NCI-H446 (cell line): Measurements from ENCODE around the gene CNTNAP5.

ENCODE experiments used
- DNase-seq, 2 experiments: peaks; one replicate each; lab custom pipeline; 2025; lab: John Stamatoyannopoulos, UW

CNTNAP5 gene

DNA sequence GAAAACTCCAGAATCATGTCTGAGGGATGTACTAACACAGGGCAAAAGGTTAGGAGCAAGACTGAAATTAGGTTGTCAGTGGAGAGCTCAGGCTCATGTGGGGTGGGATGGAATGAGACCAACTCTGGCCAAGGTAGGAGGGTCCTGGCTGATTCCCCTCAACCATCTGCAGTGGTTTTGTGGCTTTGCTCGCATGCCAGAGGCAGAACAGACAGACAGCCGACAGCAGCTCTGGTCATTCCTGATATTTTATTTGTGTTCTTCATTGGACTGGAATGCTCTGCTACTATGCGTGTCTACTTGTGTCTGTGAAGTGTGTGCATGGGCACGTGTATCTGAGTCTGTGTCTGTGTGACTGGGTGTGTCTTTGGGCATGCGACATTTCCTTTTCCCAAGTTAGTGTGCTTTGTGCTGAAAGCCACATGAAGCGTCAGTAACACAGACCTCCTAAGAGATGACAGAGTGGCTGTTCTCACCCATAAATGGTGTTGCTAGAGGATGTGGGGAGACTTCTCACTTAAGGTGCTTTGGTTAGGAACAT is 239.5 kb downstream of the CNTNAP5 start:
- DNase-seq, result no peak

DNA sequence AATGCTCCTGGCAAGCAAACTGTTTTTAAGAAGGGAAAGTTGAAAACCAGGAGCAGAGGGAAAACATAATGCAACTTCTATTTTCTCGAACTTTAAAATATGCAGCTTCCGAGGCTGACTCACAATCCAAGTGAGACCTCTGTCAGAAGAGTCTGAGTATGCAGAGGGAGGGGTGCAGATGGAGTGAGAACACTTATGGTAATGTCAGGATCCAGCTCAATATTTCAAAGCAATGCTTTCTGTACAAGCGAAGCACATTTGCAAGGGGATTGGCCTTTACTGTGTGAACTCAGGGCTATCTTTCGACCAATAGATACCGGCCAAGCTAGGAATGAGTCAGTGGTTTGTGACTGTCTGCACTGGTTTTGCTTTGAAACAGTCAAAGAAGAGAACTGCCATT is 242.7 kb downstream of the CNTNAP5 start:
- DNase-seq, result no peak

DNA sequence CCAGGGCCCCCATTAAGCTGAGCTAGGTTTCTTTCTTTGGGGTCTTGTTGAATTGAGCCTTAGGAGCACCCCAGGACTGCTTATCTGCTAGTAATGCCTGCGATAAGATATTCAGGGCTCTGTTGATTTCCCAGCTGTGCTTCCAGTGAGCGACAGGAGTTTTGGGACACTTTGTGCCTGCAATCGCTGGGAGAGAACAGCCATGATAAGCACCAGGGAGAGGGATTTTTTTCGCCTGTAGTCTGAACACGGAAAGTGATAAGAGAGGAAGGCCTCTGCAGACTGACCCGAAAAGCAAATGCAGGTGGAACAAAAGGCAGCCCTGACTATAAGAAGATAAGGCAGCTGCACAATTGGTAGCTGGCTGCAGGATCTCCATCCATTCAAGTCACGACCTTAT is 244.3 kb downstream of the CNTNAP5 start:
- no peak for DNase-seq

DNA sequence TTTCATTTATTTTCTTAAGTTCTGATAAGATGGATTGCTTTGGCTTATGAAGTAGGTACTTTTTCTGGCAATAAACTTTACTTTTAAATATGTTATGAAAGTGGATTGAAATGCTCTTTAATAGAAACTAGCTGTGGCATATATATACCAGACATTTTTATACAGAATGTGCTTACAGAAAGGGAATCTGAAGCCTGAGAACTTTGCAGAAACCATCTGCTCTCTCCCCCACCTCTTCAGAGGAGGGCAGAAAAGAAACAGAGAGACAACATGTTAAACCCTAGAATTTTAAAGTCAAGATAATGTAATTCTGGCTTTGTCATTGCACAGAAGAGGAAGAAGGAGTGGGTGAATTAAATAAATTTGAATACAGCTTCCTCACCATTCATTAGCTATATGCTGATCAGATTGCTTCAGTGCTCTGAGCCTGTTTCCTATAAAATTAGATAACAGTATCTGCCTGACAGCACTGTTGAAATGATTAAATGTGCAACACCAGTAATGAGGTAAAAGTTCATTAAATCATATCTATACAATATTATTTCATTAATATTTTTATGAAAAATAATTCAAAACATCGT is 247.3 kb downstream of the CNTNAP5 start:
- no peak for DNase-seq

DNA sequence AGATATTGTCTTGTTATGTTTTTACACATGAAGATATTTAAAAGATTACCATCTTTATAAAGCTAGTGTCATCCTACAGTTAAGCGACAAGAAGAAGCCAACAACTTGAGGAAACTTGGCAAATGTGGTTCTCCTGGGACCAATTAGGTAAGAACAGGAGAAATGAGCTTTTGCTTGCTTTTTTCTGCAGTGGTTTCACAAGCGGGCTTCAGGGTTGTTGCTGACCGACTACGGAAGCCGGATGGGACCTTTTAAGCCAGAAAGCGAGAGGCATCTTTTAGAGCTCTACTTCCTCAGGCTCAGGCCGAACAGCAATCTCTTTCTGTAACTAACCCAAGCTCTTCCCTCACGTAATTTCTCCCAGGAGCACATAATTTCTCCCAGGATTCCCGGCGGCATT is 256.5 kb downstream of the CNTNAP5 start:
- peak; percentile 27 to 40 for DNase-seq

DNA sequence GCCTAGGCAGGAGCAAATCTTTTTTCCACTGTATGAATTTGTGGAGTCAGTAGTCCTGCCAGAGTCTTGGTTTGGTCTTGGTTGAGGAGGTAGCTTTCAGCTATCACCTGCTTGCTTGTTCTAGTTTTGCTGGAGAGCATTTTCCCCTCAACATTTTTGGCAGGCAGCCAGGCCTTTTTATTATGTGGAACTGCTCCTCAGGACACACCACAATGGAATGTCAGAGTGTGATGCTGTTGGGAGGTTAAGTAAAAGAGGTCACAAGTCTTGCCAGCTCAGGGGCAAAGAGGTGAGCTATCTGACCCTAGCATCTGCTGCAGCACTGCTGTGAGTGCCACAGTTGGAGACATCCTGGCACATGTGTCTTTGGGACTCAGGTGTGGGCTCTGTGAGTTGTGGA is 258.0 kb downstream of the CNTNAP5 start:
- DNase-seq, result peak in 1 of 2 experiments; percentile 12

DNA sequence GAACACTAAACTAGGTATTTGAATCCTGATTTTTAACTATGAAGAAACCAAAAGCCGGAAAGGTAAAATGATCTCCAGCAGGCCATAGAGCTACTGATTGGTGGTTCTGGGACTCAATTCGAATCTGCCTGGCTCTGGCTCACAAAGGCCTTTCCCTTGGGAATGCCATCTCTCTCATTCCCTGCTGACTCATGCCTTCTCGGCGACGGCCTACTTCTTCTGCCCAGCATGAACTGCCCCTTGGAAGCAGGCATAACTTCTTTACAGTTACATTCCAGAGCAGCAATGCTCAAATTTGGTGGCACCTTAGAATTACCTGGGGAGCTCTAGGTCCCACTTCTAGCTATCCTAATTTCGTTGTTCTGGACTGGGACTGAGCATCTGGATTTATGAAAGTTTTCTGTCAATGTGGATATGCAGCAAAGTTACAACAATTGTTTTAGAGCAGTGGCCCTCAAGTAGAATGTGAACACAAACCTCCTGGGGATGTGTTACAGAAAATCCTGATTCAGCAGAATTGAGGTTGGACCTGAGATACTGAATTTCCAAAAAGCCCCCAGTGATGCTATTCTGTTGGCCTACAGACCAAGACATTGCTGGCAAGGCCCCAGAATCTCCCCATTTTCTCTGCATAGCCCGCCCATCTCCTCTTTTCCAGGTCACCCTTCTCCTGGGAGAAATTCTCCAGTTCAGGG is 261.1 kb downstream of the CNTNAP5 start:
- no peak for DNase-seq

DNA sequence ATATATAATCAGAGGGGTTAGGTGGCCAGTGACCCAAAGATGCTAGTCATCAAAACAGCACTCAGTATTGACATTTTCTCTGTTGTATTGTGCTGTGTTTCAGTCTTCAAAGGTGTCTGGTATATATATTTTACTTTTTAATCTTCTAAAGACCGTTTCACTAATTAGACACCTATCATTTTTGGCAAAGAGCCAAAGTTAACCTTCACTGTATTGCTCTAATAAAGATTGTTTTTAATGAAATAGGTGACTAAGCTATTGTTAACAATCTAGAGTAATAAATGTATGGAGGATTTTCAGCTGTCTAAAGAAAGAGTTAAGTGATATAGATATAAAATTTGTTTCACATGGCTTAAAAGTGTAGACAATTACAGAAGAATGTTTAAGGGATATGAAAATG is 264.0 kb downstream of the CNTNAP5 start:
- no peak for DNase-seq

DNA sequence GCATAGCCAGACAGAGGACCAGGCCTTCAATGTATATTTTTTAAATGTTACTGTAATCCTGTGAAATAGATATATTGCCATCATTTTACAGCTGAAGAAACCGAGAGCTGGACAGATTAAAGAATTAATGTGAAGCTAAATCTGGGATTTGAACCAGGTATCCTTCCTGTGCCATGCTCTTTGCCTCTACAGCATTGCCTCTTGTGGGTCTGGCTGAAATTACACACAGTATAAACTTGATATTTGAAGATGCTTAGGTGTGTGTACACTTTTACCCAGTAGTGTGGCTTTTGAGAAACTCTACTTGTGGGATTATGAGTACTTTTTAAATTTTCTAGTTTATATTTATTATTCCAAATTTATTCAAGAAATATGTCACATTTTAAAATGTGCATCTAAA is 264.5 kb downstream of the CNTNAP5 start:
- DNase-seq, result no peak

DNA sequence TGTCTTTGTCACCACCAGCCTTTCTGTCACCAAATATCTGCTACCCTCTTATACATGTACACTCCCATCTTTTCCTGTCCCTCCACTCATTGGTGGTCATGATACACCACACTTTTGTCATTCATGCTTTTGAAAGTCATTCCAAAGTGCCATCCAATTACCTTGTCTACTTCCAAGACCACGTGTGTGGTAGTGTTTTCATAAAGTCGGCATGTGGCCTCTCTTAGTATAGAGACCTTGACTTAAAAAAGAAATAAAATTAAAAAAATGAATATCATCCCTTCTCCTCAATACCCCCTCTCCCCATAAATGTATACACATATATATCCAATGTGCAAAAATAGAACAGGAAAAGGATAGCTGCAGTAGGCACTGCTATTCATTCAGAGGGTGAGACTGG is 271.4 kb downstream of the CNTNAP5 start:
- DNase-seq, result no peak

DNA sequence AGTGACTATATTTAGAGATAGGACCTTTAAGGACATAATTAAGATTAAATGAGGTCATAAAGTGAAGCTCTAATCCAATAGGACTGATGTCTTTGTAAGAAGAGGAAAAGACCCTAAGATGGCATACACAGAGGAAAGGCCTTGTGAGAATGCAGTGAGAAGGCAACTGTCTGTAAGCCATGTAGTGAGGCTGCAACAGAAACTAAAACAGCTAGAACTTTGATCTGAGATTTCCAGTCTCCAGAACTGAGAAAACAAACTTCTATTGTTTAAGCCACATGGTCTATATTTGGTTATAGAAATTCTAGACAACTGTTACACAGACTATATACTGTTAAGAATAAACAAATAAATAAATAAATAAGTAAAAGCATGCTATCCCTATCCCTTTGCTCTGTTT is 276.8 kb downstream of the CNTNAP5 start:
- no peak for DNase-seq

DNA sequence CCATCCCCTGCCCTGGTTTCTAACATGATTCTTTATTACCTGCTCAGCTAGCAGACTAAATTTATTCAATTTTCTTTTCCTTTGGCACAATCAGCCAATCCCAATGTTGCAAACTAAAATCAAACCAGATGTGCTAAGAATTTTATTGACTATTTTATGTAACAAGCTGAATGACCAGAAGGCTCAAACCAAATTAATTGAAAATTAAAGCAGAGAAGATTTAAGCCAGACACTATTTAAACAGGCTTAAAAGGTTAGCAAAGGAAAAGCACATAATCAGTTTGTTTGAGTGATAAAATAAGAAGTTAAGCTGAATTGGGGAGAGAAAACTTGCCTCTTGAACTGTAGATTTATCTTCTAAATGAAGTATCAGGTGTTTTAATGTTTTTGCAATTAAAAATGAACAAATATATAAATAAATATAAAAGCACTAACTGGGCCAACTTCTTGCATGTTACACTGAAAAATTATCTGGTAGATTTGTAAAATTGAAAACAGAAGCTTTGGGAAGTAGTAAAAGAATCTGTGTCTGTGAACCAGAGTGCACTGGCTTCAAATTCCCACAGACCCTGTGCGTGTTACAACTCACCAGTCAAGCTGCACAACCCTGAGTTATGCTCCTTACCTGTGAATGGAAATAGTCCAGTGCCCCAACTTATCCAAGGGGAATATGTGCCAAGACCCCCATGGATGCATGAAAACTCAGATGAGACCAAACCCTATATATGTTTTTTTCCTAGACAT is 283.4 kb downstream of the CNTNAP5 start:
- no peak for DNase-seq

DNA sequence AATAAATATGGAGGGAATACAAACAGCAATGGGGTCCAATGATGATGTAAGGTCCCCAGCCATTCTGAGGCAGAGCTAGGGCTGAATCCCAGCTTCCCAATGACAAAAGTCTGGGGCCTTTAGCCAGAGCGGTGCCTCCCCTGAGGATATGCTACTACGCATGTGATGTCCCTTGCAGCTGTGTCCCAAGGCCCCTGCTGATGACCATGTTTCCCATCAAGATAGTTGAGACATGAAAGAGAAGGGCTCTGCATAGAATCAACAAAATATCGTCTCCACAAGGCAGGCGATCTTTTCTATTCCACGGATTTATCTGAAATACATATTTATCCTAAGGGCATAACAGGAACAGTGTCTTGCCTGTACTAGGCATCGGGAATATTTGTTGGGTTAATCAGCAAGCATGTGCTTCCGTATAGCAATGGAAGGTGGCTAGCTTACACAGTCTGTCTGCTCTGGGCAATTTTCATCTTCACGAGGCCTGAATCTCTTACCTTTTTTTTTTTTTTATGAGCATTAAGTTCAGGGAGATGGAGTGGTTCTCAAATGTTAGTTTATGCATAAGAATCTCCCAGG is 284.6 kb downstream of the CNTNAP5 start:
- DNase-seq, result no peak

DNA sequence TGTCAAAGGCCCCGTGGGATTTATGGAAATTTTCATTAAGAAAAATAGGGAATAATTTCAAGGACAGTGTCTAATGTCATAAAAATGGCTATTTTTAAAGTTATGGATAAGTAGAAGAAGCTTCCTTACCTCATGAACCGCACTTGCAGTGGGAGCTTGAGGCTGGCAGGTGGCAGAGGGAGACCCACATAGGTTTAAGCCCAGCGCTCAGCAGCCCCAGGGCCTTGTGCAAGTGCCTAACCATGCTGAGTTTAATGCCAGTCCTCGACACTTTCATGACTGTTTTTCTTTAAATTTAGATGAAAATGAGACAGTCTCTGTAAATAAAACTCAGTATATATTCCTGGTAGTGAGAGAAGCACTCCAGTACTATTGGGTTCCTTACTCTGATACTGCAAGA is 285.6 kb downstream of the CNTNAP5 start:
- DNase-seq, result no peak

DNA sequence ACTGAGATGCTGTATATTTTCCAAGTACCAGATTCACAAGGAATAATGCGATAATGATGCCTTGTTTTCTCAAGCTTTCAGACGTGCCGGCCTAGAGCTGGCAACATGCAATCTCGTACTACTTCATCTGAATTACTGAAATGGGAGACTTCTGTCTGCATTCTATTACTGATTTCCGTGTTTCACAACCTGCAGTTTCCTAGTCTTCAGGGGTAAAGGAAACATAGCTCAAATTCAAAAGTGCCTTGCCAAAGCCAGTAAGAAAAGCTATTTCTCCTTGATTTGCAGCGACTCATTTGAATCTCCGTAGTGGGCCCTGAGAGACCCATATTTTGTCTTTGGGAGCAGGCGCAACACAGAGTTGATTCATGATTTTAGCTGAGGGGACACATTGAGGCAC is 289.0 kb downstream of the CNTNAP5 start:
- no peak for DNase-seq

DNA sequence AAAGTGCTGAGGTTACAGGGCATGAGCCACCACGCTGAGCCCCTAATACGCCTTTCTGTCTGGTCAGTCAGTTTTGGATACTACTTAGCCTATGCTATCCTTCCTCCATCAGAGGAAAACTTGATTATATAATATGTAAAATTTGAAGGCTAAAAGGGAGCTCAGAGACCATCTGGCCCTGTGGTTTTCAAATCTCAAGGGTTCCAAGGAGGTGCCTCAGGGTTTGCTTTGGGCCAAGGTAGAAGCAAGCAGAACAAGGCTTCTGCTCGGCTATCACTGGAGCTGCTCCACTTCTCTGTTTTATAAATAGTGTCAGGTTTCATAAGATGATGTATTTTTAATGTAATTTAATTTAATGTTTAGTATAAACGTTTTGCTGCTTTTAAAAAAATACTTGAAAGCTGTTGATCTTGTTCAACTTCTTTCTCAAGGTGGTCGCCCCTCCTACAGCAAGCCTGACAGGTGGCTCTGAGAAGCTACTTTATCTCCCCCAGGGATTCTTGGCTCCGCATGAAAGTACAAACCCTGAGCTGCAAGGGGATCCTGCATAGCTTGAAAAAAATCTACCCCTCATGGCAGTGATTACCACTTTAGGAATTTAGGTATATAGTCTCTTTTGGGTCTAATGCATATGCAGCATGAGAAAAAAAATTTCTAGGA is 290.3 kb downstream of the CNTNAP5 start:
- DNase-seq, result no peak

DNA sequence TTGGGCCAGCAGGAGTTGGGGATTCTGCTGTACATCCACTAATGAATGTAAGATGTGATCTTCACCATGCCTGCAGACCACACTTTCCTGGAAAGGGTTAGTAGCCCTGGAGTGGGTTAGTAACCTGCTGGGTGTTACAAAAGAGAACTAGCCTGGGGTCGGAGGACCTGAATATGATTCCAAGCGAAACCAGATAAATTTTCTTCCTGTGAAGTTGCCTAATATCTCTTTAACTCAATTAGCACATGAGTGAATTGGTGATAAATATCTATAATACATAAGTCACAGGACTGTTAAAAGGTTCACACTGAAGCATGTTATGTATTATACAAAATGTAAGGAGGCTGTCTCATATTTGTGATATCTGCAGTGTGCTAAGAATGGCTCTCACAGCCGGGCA is 291.0 kb downstream of the CNTNAP5 start:
- DNase-seq, result no peak

DNA sequence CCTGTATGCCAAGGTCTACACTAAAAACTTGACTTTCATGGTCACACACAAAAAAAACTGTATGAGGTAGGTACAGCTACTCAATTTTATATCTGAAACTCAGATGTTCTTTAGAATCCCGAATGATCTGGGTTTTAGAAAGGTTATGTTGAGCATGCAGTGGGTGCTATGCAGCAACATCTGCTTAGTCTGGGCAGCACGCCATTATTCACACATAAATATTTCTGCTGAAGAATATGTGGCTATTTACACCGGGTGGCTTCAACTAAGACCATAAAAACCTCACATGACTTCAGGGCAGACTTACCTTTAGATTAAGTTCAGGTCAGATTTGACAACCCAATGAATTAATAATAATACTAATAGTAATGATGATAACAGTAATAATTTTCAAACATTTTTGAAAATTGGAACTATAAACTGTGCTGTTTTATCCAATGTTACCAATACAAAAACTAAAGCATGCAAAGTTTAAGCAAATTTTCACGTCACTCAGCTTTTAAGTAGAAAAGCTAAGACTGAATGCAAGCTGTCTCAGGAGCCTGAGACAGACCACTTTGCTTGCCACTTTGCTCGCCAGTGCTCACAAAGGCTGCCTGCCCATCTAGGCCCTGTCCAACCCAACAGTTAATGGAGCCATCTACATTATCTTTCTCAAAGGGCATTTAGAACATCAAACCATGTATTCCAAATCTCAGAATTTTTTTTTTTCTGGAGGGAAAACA is 292.0 kb downstream of the CNTNAP5 start:
- DNase-seq, result peak; percentile 12 to 50

DNA sequence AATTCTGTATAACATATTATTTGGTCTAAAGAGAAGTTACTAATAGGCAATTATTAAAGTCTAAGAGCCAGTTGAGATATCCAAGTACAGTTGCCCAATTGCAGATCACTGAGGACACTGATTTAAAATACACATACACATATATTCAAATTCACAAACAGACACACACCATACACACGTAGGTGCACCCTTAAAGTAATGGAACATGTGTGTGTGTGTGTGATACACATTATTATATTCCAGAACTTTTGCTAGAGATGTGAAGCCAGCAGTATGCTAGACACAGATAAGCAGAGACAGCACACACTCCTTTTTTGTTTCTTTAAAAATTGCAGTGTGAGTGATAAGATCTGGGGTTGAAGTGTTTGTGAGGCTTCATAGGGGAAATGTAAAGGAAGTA is 292.5 kb downstream of the CNTNAP5 start:
- DNase-seq, result no peak

DNA sequence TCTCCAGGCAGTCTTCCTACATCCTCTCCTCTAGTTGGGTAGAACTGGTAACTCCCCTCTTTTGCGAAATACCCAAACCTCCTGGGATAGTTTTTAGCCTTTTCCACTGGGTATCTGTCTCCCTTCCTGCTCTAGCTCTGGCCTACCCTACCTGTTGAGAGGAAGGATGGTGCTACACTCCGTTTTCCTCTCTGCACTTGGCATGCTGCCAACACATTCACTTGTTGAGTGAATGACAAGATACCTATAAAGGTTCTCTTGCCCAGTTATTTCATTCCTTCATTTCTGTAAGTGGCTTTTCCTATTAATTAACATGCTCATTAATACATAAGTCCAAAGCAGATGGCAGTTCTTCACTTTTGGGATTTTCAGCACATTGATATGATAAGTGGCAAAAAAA is 293.8 kb downstream of the CNTNAP5 start:
- peak in 1 of 2 experiments; percentile 7 for DNase-seq

DNA sequence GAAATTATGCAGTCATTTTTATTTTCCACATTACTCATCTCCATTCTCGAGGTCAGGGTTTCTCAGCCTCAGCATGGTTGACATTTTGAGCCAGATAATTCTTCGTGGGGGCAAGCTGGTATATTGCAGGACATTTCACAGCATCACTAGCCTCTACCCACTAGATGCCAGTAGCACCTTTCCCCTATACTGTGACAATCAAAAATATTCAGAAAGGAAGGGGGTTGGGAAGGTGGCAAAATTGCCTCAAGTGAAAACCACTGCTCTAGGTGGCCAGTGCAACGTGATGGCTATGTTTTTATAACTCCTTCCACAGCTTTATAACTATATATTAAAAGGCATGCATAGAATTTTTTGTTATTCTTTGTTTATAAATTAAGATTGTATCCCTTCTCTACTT is 294.5 kb downstream of the CNTNAP5 start:
- DNase-seq, result no peak
